ENCODE measurements around the gene FANCC. TPM values are rescaled to one million over a fixed set of nuclear protein-coding genes. Genes with fewer than 3 reads are reported as not detected.

The FANCC gene
- total and polyA plus RNA-seq, 2 of the 13 experiments (the other 11 are each of a cell fraction or from before 2014, with no cell fraction given), result 7.4 to 8.6 TPM

DNA sequence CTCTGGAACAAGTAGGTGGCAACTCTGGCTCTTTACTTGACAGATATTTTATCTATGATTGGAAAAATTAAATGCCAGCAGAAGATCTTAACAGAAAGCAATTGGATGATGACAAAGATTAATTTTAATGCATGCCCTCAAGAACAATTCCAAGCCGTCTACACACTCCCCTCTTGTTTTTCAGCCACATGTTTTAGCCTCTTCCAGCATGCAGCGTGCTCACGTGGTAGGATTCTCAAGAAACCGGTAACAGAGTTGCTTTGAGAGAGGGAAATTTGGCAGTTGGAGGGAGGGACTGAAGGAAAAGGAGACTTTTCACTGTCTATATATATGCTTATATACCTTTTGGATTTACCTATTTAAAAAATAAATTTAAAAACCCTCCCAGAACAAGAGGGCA lies 48.3 kb upstream of the FANCC start:
- POLR2A ChIA-PET, result no interaction called here
- intact Hi-C loops (cut with micrococcal nuclease; ENCODE audit: unreplicated experiment), result no loop called here
- no peak overlapping the region for H3K4me2 ChIP-seq (ENCODE audit: low read depth, low read length)
- ATAC-seq, result no peak
- no peak for FAIRE-seq
- no peak overlapping the region for H3K27ac ChIP-seq (ENCODE audit: extremely low read length, insufficient read depth, low read length)
- H3K4me1 ChIP-seq (ENCODE audit: insufficient read depth, low read length), result no peaks in the 10 kb centered on the region
- no TSS peak for BruUV-seq (replicated peaks)
- 48% methylated on average over 4 of the region's 4 CpGs for WGBS (ENCODE audit: low lambda C conversion rate)
- CTCF ChIA-PET (ENCODE audit: low intra/inter-chr PET ratio, low total read pairs), result no interaction called here
- no peaks in the 10 kb centered on the region for H3K36me3 ChIP-seq (replicated peaks in 1 of 2; ENCODE audit: control insufficient read depth in 1 of 2, insufficient read depth in 2 of 2, low read length in 2 of 2)
- 0 out of 5 replicates have a peak, but pooled peaks cover 1 to 2% of the 10 kb centered on the region in 2 experiments for H3K27me3 ChIP-seq (ENCODE audit: control insufficient read depth in 1 of 2, insufficient read depth in 2 of 2, low read length in 2 of 2)
- H3K9me3 ChIP-seq (ENCODE audit: low read length), result no peaks in the 10 kb centered on the region
- H3K9ac ChIP-seq (ENCODE audit: insufficient read depth, low read depth, low read length), result no peak overlapping the region
- no peak for TF ChIP-seq ZNF598 (CRISPR knock-in tag; IDR thresholded peaks at IDR 0.05; ENCODE audit: borderline replicate concordance)
- no peak for TF ChIP-seq ZNF556 (CRISPR knock-in tag; IDR thresholded peaks at IDR 0.05; ENCODE audit: borderline replicate concordance)
- TF ChIP-seq, protein P1, sequence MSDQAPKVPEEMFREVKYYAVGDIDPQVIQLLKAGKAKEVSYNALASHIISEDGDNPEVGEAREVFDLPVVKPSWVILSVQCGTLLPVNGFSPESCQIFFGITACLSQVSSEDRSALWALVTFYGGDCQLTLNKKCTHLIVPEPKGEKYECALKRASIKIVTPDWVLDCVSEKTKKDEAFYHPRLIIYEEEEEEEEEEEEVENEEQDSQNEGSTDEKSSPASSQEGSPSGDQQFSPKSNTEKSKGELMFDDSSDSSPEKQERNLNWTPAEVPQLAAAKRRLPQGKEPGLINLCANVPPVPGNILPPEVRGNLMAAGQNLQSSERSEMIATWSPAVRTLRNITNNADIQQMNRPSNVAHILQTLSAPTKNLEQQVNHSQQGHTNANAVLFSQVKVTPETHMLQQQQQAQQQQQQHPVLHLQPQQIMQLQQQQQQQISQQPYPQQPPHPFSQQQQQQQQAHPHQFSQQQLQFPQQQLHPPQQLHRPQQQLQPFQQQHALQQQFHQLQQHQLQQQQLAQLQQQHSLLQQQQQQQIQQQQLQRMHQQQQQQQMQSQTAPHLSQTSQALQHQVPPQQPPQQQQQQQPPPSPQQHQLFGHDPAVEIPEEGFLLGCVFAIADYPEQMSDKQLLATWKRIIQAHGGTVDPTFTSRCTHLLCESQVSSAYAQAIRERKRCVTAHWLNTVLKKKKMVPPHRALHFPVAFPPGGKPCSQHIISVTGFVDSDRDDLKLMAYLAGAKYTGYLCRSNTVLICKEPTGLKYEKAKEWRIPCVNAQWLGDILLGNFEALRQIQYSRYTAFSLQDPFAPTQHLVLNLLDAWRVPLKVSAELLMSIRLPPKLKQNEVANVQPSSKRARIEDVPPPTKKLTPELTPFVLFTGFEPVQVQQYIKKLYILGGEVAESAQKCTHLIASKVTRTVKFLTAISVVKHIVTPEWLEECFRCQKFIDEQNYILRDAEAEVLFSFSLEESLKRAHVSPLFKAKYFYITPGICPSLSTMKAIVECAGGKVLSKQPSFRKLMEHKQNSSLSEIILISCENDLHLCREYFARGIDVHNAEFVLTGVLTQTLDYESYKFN (CRISPR knock-in tag; conservative IDR thresholded peaks at IDR 0.05), result no peak
- TF ChIP-seq ZNF670 (CRISPR knock-in tag; IDR thresholded peaks at IDR 0.05; ENCODE audit: borderline replicate concordance), result no peak
- no peak for TF ChIP-seq ZMYM2 (CRISPR knock-in tag; IDR thresholded peaks at IDR 0.05)
- no peak for TF ChIP-seq ZNF879 (CRISPR knock-in tag; IDR thresholded peaks at IDR 0.05)
- TF ChIP-seq, protein P2, sequence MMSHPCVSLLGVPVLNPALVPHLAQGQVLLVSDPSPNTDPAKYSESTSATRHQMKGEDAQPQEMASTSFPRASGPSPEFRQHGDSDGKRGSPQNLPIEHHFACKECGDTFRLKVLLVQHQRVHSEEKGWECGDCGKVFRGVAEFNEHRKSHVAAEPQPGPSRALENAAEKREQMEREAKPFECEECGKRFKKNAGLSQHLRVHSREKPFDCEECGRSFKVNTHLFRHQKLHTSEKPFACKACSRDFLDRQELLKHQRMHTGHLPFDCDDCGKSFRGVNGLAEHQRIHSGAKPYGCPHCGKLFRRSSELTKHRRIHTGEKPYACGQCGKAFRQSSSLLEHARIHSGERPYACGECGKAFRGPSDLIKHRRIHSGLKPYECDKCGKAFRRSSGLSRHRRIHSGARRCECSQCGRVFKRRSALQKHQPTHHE (CRISPR knock-in tag; IDR thresholded peaks at IDR 0.05; ENCODE audit: borderline replicate concordance), result no peak
- TF ChIP-seq SIX1 (CRISPR knock-in tag; IDR thresholded peaks at IDR 0.05; ENCODE audit: borderline replicate concordance), result no peak
- TF ChIP-seq EED (CRISPR knock-in tag; IDR thresholded peaks at IDR 0.05), result no peak
- TF ChIP-seq TCF7L2 (IDR thresholded peaks at IDR 0.05; ENCODE audit: low read depth, low read length), result no peak
- TF ChIP-seq, protein P3, sequence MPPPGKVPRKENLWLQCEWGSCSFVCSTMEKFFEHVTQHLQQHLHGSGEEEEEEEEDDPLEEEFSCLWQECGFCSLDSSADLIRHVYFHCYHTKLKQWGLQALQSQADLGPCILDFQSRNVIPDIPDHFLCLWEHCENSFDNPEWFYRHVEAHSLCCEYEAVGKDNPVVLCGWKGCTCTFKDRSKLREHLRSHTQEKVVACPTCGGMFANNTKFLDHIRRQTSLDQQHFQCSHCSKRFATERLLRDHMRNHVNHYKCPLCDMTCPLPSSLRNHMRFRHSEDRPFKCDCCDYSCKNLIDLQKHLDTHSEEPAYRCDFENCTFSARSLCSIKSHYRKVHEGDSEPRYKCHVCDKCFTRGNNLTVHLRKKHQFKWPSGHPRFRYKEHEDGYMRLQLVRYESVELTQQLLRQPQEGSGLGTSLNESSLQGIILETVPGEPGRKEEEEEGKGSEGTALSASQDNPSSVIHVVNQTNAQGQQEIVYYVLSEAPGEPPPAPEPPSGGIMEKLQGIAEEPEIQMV (CRISPR knock-in tag; IDR thresholded peaks at IDR 0.05; ENCODE audit: low read depth), result no peak
- no peak for TF ChIP-seq POLR2G (IDR thresholded peaks at IDR 0.05; ENCODE audit: low read depth, low read length)
- no peak for TF ChIP-seq SIX4 (CRISPR knock-in tag; IDR thresholded peaks at IDR 0.05)
- no peaks in the 10 kb centered on the region for H3K79me2 ChIP-seq (ENCODE audit: insufficient read depth, low read length)
- no peaks in the 10 kb centered on the region for H4K20me1 ChIP-seq (ENCODE audit: insufficient read depth, low read length)
- in situ Hi-C loops (cut with HindIII; ENCODE audit: extremely low pct_ligation_motif_present, low pct_unique_long_range_greater_than_20kb), result no loop called here
- DNase-seq (ENCODE audit: low spot score), result no peak
- H2AFZ ChIP-seq (ENCODE audit: low read length), result no peak overlapping the region
- no peak overlapping the region for H3K4me3 ChIP-seq (replicated peaks in 1 of 3; ENCODE audit: insufficient read depth in 1 of 3, low read depth in 2 of 3, low read length in 3 of 3)
